DMS153 treated with DMSO at 0.1 percent for 48 hours (cell line): ENCODE results near the gene BORCS6.
A peak's percentile ranks its signal among the peaks of the same experiment; 100 is the strongest.

Experiments used
- DNase-seq: peaks from one replicate; lab custom pipeline; 2025; ENCODE audit not compliant: unreplicated experiment; lab: John Stamatoyannopoulos, UW

The BORCS6 gene

DNA sequence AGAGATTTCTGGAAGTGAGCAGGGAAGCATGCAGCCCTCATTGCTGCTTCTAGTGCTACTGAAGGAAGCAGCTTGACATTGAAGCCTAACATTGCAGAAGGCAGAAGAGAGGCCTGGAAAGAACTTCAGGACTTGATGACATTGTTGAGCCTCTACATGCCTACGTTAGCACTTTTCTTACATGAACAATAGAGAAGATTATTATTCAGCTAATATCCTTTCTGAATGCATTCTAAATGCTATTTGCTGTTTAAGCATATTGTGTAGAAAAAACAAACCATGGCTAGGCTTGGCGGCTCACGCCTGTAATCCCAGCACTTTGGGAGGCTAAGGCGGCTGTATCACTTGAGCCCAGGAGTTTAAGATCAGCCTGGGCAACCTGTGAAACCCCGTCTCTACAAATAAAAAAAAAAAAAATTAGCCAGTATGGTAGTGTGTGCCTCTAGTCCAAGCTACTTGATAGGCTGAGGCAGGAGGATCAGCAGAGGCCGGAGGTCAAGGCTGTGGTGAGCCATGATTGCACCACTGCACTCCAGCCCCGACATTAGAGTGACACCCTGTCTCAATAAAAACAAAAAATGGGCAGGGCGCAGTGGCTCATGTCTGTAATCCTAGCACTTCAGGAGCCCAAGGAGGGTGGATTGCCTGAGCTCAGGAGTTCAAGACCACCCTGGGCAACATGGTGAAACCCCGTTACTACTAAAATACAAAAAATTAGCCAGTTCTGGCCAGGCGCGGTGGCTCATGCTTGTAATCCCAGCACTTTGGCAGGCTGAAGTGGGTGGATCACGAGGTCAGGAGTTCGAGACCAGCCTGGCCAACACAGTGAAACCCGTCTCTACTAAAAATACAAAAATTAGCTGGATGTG lies 22.6 kb upstream of the BORCS6 start:
- no peak for DNase-seq

- DNase-seq = no peak
Measured at GRCh38 chr17:8210761-8211458, 20.9 kb upstream of the BORCS6 start.

GRCh38 chr17:8209907-8210760 lies 20.2 kb upstream of the BORCS6 start, which contains the start of gene AURKB:
Gene AURKB, minus strand, starts transcription at chr17:8210575. Its CDS starts 351 bp downstream, at chr17:8210224.
- peak; percentile 22 for DNase-seq

GRCh38 chr17:8206536-8206935 lies 16.6 kb upstream of the BORCS6 start:
- no peak for DNase-seq

GRCh38 chr17:8204761-8205555 lies 15.0 kb upstream of the BORCS6 start:
- no peak for DNase-seq

- peak; percentile 58 for DNase-seq
Measured at GRCh38 chr17:8192070-8192815, 2.3 kb upstream of the BORCS6 start.

DNA sequence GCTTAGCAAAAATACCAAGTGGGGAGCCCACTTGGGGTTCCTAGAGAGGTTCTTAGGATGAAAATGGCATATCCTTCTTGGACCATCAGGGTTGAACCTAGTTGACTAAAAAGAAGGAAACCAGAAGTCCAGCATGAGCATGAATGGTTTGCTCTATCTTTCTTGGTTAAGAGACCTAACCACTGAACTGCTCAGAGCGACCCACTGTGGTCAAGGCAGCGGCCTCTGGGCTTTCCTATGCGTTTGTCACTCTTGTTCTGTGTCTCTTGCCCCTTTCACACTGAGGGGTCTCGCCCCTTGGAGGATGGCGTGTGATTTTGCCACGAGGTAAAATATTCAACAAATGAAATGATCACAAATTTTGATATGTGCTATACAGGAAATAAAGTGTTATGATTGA lies 526 bp upstream of the BORCS6 start:
- no peak for DNase-seq

DNA sequence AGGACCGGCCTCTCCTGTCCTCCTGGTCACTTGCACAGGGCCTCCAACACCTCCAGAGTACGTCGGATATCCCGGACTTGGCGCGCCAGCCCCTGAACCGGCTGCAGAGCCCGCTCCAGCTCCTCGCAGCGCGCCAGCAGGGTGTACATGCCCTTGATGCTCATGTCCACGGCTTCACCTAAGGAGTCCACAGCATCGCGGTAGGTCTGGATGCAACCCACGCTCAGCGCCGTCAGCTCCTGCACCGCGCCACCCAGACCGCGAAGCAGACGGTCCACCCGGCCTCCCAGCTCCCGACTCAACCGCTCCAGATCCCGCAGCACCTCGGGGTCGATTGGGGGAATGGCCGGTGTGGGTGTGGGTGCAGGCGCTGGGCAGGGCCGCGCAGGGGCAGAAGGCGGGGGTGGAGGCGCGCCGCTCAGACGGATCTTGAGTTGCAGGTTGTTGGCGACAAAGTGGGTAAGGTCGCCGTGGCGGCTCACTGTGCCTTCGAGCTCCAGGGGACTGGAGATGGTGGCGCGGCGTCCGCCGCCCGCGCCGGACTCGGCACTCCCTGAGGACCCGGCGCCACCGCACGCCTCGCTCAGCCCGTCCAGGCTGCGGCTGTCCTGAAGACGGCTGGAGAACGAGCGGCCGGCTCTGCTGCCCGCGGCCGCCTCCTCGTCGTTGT lies 804 bp downstream of the BORCS6 start:
- DNase-seq = no peak

DNA sequence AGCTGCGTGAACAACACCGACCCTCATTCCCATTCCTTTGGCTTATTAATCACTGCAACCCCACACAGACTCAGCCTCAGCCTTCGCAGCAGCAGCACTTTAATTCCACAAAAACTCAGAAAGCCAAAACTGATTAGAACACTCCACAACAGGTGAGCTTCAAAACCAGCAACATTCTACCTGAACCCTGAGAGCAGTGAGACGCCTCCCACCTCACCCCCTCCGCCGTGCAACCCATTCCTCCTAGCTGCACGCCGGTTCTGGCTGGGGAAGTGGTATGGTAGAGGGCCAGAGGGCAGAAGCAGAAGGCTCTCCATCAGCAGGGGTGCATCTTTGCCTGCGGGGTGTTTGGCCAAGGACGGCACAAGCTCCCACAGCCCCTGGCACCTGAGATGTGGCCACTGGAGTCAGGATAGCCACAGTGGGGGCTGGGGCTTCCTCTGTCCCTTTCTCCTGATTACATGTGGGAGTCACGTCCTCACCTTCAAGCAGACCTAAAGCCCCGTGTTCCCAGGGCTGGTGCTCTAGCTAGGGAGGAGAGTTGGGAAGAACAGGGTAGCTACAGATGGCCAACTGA lies 1.6 kb downstream of the BORCS6 start:
- DNase-seq = no peak

GRCh38 chr17:8187517-8188262 lies 2.3 kb downstream of the BORCS6 start:
- DNase-seq = peak; percentile 91

GRCh38 chr17:8186787-8187516 lies 3.0 kb downstream of the BORCS6 start:
- peak; percentile 61 for DNase-seq

GRCh38 chr17:8186446-8186786 lies 3.6 kb downstream of the BORCS6 start:
- peak; percentile 60 for DNase-seq

- no peak for DNase-seq
Measured at GRCh38 chr17:8185582-8186445, 4.2 kb downstream of the BORCS6 start.

DNA sequence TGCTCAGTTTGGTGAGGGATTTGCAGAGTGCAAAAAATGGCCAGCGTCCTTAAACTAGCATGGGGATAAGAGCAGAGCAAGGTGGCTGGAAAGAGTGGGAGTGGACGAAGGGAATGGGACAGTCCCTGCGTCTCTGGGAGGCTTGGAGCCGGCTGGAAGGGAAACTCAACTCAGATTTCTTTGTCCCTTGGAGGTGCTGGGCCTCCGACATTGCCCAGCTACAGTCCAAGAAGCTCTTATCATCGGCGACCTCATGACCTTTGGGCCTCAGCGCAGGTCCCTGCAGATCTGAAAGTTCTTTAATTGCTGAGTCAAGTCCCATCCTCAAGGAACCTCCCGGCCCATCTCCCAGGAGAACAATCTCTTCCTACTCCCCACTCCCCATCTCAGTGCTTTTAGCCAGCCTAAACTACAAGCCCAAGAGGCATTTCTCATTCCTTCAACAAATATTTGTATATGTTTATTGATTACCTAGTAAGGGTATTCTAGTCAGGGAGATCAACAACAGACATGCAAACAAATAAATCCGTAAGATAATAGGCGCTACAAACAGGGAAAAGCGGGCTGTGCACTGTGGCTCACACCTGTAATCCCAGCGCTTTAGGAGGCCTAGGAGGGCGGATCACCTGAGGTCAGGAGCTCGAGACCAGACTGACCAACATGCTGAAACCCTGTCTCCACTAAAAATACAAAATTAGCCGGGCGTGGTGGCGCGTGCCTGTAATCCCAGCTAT lies 12.8 kb downstream of the BORCS6 start:
- no peak for DNase-seq

DNA sequence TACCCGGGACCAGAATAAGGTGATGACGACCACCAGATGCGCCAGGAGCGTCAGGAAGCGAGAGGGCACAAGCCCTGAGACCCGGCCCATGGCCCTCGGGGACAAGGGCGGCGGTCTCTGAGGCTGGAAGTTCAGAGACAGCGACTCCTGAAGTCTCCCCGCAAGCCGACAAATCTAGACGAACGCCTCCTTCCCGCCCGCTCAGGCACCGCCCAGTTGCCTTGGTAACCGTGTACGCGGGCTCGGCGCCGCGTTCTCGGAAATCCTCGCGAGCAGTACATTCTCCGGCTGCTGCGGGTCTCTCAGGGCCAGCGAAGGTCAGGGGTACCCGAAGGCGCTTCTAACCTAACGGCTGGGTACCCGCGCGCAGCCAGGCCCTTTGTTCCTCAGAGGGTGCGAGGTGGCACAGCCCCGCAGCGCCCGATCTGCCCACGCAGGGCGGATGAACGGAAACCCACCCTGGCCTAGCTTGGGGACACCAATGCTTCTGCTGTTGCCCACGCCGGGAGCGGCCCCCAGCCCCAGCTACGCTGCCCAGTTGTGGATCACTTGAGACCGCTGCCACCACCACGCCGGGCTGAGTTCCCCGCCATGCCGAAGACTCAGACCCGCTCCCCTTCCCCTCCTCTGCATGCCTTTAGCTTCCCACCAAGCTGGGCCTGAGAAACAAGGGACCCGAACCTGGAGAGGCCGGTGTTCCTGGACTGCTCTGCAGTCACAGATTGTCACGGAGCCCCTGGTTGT lies 13.6 kb downstream of the BORCS6 start, which contains the start of gene TMEM107:
Gene TMEM107, minus strand, starts transcription at position 184 of the 744 bp plus-strand sequence. Its CDS starts 94 bp downstream, at position 90.
- no peak for DNase-seq
